GM12892 (cell line): ENCODE measurements around the gene SURF2.

Experiments used
- POLR2A ChIP-seq: IDR thresholded peaks from 2 replicates; pipeline ENCODE4 v1.6.1; 2011; ENCODE audit warnings: low read depth, low read length, control low read depth
- POLR2AphosphoS5 ChIP-seq: IDR thresholded peaks from 2 replicates; pipeline ENCODE4 v1.6.1; 2011; ENCODE audit warnings: low read depth, low read length, control low read depth
- TAF1 ChIP-seq: IDR thresholded peaks from 2 replicates; pipeline ENCODE4 v1.6.1; 2011; ENCODE audit warnings: low read depth, mild to moderate bottlenecking, control low read depth, low read length, borderline replicate concordance

GRCh38 chr9:133344979-133345378 is 11.4 kb upstream of the SURF2 start:
- TF ChIP-seq POLR2A = no peak
- TF ChIP-seq POLR2AphosphoS5 = no peak
- TF ChIP-seq TAF1 = no peak
